Measurements from ENCODE around the gene USP32.
A peak's percentile ranks its signal among the peaks of the same experiment; 100 is the strongest.
"Not testable (repeated sequence)": the region's sequence is repeated elsewhere in the genome, so short reads cannot be mapped to it uniquely, and the experiment has no call there.

USP32 gene, protein sequence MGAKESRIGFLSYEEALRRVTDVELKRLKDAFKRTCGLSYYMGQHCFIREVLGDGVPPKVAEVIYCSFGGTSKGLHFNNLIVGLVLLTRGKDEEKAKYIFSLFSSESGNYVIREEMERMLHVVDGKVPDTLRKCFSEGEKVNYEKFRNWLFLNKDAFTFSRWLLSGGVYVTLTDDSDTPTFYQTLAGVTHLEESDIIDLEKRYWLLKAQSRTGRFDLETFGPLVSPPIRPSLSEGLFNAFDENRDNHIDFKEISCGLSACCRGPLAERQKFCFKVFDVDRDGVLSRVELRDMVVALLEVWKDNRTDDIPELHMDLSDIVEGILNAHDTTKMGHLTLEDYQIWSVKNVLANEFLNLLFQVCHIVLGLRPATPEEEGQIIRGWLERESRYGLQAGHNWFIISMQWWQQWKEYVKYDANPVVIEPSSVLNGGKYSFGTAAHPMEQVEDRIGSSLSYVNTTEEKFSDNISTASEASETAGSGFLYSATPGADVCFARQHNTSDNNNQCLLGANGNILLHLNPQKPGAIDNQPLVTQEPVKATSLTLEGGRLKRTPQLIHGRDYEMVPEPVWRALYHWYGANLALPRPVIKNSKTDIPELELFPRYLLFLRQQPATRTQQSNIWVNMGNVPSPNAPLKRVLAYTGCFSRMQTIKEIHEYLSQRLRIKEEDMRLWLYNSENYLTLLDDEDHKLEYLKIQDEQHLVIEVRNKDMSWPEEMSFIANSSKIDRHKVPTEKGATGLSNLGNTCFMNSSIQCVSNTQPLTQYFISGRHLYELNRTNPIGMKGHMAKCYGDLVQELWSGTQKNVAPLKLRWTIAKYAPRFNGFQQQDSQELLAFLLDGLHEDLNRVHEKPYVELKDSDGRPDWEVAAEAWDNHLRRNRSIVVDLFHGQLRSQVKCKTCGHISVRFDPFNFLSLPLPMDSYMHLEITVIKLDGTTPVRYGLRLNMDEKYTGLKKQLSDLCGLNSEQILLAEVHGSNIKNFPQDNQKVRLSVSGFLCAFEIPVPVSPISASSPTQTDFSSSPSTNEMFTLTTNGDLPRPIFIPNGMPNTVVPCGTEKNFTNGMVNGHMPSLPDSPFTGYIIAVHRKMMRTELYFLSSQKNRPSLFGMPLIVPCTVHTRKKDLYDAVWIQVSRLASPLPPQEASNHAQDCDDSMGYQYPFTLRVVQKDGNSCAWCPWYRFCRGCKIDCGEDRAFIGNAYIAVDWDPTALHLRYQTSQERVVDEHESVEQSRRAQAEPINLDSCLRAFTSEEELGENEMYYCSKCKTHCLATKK (N-terminal part only)
- 48.4 to 77.1 (median 53.7) reads per million in 4 donors for total RNA-seq

- DNase-seq = peak; percentile 93 to 100 (median 97)
Measured at GRCh38 chr17:60392042-60392844, at the start of gene USP32. Gene USP32 (minus strand): TSS chr17:60392133. CDS start chr17:60391939, 194 bp downstream.

DNA sequence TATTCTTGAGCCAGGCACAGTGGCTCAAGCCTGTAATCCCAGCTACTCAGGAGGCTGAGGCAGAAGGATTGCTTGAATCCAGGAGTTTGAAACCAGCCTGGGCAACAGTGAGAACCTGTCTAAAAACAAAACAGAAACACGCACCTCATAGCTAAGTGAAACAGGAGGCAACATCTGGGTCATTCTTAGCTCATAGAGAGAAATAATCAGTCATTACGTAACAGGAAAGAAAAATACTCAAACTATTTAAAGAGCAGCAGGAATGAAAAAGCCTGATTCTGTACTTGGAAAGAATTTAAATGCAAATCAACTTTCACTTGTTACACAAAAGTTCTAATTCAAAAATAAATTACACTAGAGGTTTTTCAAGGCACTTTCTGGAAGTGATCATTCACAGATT, 47.6 kb upstream of the USP32 start:
- DNase-seq = no peak

DNA sequence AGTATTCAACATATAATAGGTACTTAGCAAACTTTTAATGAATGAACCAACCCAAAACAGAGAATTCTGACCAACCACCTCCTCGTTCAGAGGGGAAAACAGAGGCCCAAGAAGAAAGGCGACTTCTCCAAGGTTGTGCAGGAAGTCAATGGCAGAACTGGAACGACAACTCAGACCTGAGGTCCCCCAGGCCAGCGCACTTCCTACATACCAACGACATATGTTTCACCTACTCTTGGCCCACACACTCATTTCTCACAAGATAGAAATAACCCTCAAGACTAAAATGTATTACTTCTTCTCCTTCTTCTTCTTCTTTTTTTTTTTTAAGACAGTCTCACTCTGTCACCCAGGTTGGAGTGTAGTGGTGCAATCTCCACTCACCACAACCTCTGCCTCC, 44.7 kb upstream of the USP32 start:
- DNase-seq = no peak

- DNase-seq = peak in 4 of 5 donors; percentile 22 to 50 (median 40)
Measured at GRCh38 chr17:60435244-60436167, 43.6 kb upstream of the USP32 start.

GRCh38 chr17:60433021-60433997, 41.4 kb upstream of the USP32 start:
- not testable (repeated sequence) for DNase-seq

DNA sequence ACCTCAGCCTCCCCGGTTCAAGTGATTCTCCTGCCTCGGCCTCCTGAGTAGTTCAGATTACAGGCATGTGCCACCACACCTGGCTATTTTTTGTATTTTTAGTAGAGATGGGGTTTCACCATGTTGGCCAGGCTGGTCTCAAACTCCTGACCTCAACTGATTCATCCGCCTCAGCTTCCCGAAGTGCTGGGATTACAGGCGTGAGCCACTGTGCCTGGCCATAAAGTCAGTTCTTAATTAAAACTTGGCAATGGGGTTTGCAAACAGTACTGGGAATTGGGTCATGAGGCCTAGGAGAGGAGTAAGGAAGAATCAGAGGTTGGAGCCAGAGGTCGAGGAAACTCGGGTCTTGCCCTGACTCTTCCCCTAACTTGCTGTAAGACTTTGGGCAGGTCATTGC, 38.6 kb upstream of the USP32 start:
- DNase-seq = not testable (repeated sequence)

- DNase-seq = not testable (repeated sequence)
Measured at GRCh38 chr17:60428491-60428890, 36.6 kb upstream of the USP32 start.

GRCh38 chr17:60426596-60426995, 34.7 kb upstream of the USP32 start:
- no peak for DNase-seq

DNA sequence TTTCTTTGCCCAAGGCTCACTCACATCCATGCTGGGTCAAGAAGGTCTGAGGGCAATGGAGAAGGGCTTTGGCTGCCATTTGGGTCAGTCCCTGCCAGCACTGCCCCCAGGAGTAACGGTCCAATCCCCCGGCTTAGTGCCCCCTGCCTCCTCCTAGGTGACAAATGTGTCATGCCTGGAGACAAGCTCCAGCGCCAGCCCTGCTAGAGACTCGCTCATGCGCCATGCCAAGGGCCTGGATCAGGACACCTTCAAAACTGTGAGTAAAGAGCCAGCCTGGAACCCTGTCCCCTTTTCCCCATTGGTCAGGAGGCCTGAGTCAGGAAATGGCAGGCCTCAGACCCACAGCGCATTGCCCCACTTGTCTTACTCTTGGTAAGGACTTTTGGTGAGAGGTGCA, 33.7 kb upstream of the USP32 start:
- DNase-seq = no peak

DNA sequence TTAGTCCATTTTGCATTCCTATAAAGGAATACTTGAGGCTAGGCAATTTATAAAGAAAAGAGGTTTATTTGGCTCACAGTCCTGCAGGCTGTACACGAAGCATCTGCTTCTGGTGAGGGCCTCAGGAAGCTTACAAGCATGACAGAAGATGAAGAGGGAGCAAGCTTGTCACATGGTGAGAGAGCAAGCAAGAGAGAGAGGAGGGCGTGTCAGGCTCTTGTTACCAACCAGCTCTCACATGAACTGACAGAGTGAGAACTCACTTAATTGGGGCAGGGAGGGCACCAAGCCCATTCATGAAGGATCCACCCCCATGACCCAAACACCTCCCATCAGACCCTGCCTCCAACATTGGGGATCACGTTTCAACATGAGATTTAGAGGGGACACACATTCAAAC, 31.9 kb upstream of the USP32 start:
- DNase-seq = no peak

DNA sequence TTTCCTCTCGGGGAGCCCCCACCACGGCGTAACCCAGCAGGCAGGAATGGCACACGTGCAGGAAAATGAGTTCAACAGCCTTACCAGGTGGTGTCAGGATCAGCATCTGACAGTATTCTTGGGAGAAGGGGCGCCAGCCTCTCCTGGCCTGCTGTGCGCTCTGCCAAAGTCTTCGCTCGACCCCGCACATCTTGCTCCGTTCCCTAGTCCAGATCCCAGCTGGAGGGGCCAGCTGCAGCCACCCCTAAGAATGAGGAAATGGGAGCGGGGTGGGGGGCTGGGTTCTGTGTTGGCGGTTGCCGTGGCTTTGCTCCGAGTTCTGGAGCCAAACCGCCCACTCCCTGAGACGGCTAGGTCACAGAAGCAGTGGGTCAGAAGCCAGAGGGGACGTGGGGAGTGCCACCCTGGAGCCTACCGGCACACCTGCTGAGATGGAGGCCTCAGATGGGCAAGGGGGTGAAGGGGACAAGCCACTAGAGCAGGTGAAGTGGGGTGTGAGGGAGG, 30.3 kb upstream of the USP32 start, which contains the start of gene CHCT1:
CHCT1 (plus strand) TSS at position 328 of the 504 bp plus-strand sequence; CDS start at position 432, 104 bp downstream.
- no peak for DNase-seq

DNA sequence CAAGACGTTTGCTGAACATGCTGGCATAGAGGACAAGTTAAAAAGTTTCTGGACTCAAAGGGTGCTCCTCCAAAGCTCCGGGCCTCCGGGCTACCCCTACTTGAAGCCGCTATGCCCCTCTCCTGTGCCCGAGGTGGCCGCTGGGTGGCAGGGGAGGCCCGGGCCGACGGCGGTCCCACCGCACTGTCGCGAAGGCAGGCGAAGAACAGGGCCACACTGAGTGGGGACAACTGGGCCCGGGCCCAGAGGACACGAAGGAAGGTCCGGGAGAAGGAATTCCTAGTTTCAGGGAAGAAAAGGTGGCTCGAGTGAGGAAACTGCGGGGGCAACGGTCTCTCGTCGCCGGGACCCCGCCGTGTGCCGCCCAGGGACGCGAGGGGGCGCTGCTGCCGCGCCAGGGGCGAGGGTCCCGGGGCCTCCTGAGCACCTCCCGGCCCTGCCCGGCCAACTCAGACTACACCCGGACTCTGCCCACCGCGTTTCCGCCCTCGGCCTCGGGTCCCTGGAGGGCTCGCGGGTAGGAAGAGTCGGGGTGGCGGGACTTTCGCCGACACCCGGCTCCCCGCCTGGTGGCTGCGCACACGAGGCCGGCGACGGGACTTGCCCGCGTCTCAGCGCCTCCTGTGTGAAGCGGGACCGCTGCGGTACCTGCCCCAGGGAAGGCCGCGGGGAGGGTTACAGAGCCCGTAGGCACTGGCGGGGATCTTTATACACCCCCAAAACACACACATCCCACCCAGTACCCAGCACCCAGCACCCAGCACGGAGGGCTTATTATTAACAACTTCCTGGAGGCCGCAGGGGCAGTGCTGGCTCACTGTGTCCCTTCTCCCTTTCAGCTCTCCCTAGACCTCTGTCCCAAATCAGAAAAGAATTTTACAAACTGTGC, 29.6 kb upstream of the USP32 start:
- DNase-seq = peak; percentile 37 to 79 (median 55)

DNA sequence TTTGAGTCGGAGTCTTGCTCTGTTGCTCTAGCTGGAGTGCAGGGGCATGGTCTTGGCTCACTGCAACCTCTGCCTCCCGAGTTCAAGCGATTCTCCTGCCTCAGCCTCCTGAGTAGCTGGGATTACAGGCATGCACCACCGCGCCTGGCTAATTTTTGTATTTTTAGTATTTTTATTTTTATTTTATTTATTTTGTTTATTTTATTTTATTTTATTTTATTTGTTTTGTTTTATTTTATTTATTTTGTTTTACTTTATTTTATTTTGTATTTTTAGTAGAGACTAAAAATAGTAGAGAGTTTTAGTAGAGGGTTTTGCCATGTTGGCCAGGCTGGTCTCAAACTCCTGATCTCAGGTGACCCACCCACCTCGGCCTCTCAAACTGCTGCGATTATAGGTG, 27.9 kb upstream of the USP32 start:
- not testable (repeated sequence) for DNase-seq

DNA sequence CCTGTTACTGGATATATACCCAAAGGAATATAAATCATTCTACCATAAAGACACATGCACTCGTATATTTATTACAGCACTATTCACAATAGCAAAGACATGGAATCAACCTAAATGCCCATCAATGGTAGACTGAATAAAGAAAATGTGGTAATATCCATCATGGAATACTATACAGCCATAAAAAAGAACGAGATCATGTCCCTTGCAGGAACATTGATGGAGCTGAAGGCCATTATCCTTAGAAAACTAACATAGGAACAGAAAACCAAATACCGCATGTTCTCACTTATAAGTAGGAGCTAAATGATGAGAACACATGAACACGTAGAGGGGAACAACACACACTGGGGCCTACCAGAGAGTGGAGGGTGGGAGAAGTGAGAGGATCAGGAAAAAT, 27.1 kb upstream of the USP32 start:
- DNase-seq = not testable (repeated sequence)

DNA sequence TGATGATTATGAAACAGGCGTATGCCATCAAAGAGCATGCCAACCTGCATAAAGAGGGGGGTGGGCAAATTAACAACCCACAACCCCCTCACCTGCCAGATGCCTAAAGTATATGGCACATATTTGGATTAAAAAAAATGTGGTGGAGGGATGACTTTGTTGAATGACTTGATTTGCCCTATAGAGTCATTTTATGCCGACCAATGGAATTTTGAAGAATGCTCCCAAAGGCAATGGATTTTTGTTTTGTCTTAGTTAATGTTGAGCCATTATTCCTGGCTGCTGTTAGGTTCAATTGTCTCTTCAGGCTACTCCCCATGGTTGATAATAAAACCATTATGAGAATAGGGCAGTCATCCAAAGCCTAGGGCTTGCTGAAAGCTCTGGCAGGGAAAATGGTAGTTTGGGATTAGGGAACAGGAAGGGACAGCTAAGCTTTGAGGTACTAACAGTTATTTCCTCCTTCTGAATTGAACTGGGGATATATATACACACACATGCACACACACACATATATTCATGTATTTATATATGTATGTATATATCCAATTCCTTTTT, 24.5 kb upstream of the USP32 start:
- no peak for DNase-seq

DNA sequence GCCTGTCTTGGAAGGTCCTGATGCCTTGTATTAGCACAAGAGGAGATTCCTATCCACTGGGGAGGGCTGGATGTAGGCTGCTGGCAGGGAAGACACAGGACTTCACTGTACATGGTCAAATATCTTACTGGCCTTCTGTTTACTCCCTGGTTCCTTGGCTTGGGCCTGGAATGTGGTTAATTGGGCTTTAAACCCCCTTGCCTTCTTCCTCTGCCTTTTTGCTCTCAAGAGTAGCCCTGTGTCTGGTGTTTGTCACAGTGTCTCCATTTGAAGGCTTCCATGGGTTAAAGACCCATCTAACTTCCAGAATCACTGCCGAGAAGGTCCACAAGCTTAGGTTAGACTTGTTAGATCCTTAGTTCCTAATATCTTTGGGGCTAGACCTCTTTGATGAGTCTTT, 23.2 kb upstream of the USP32 start:
- DNase-seq = no peak

DNA sequence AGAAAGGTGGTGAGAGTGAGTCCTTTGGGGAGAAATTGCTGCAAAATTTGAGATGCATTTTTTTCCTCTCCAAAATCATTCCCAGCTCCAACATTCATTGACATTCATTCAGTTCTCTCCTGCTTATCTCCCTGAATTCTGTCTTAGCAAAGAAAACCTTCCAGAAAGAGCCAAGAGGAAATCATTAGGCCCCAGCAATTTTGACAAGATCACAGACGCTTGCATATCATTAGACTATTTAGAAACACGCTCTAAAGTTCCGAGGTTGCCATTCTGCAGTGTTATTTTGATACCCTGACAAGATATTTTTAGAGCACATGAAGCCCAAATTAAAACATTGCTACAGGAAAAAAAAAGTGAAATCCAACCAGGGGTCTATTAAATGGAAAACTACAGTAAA, 20.8 kb upstream of the USP32 start:
- no peak for DNase-seq

DNA sequence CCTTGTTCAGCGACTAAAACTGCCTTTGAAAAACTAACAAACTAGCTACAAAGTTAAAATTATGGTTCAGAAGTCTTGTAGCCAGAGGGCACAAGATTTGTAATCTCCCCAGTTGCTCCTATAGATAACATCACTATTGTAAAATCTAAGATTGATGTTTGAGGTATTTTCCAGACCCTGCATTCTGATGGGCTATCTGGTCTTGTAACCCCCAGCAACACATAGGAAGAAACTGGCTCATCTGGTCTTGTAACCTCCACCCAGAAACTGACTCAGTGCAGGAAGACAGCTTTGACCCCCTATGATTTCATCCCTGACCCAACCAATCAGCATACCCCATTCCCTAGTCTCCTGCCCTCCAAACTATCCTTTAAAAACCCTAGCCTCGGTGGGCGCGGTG, 18.1 kb upstream of the USP32 start:
- DNase-seq = no peak

Data from T-helper 1 cell (primary cell).